ENCODE results near the gene EXOC3L1.

EXOC3L1 gene

GRCh38 chr16:67184995-67185650 is 4.8 kb downstream of the EXOC3L1 start (continued):
- TF ChIP-seq ZNF121 (tag by site-specific recombination; IDR thresholded peaks at IDR 0.05) (no peak), ZNF341 (tag by site-specific recombination; IDR thresholded peaks at IDR 0.05; ENCODE audit: low read depth) (peak; percentile 78), ZNF544 (tag by site-specific recombination; IDR thresholded peaks at IDR 0.05) (no peak), GLIS2 (tag by site-specific recombination; IDR thresholded peaks at IDR 0.05) (peak; percentile 51), SP7 (tag by site-specific recombination; IDR thresholded peaks at IDR 0.05) (no peak), ZNF311 (tag by site-specific recombination; IDR thresholded peaks at IDR 0.05; ENCODE audit: borderline replicate concordance) (no peak), FEZF1 (tag by site-specific recombination; IDR thresholded peaks at IDR 0.05) (no peak), BCL11A (tag by site-specific recombination; IDR thresholded peaks at IDR 0.05; ENCODE audit: low read depth) (0 out of 2 replicates have a peak, but pooled peaks have one; percentile 19), ZNF768 (tag by site-specific recombination; IDR thresholded peaks at IDR 0.05) (no peak), ZBTB10 (tag by site-specific recombination; IDR thresholded peaks at IDR 0.05) (no peak), ZNF529 (tag by site-specific recombination; IDR thresholded peaks at IDR 0.05; ENCODE audit: insufficient replicate concordance) (no peak), GLI4 (tag by site-specific recombination; IDR thresholded peaks at IDR 0.05) (no peak), ZNF132 (tag by site-specific recombination; IDR thresholded peaks at IDR 0.05; ENCODE audit: borderline replicate concordance) (no peak), ZNF274 (IDR thresholded peaks at IDR 0.05; ENCODE audit: low read length) (no peak), ZNF274 (tag by site-specific recombination; IDR thresholded peaks at IDR 0.05; ENCODE audit: borderline replicate concordance) (no peak), ZNF140 (tag by site-specific recombination; IDR thresholded peaks at IDR 0.05) (no peak), ZBTB21 (tag by site-specific recombination; IDR thresholded peaks at IDR 0.05) (no peak), ZNF19 (tag by site-specific recombination; IDR thresholded peaks at IDR 0.05; ENCODE audit: low read depth) (no peak), ZNF558 (tag by site-specific recombination; IDR thresholded peaks at IDR 0.05) (no peak), ZNF221 (tag by site-specific recombination; IDR thresholded peaks at IDR 0.05; ENCODE audit: borderline replicate concordance) (no peak), ZNF48 (tag by site-specific recombination; IDR thresholded peaks at IDR 0.05) (no peak), ZBTB26 (tag by site-specific recombination; optimal IDR thresholded peaks at IDR 0.05) (peak; percentile 14)
- TF ChIP-seq, protein P1, sequence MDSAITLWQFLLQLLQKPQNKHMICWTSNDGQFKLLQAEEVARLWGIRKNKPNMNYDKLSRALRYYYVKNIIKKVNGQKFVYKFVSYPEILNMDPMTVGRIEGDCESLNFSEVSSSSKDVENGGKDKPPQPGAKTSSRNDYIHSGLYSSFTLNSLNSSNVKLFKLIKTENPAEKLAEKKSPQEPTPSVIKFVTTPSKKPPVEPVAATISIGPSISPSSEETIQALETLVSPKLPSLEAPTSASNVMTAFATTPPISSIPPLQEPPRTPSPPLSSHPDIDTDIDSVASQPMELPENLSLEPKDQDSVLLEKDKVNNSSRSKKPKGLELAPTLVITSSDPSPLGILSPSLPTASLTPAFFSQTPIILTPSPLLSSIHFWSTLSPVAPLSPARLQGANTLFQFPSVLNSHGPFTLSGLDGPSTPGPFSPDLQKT (IDR thresholded peaks at IDR 0.05; ENCODE audit: borderline replicate concordance, low read depth, low read length), result no peak
- TF ChIP-seq, protein P2, sequence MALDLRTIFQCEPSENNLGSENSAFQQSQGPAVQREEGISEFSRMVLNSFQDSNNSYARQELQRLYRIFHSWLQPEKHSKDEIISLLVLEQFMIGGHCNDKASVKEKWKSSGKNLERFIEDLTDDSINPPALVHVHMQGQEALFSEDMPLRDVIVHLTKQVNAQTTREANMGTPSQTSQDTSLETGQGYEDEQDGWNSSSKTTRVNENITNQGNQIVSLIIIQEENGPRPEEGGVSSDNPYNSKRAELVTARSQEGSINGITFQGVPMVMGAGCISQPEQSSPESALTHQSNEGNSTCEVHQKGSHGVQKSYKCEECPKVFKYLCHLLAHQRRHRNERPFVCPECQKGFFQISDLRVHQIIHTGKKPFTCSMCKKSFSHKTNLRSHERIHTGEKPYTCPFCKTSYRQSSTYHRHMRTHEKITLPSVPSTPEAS (tag by site-specific recombination; IDR thresholded peaks at IDR 0.05), result no peak
- TF ChIP-seq, protein P3, sequence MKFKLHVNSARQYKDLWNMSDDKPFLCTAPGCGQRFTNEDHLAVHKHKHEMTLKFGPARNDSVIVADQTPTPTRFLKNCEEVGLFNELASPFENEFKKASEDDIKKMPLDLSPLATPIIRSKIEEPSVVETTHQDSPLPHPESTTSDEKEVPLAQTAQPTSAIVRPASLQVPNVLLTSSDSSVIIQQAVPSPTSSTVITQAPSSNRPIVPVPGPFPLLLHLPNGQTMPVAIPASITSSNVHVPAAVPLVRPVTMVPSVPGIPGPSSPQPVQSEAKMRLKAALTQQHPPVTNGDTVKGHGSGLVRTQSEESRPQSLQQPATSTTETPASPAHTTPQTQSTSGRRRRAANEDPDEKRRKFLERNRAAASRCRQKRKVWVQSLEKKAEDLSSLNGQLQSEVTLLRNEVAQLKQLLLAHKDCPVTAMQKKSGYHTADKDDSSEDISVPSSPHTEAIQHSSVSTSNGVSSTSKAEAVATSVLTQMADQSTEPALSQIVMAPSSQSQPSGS (tag by site-specific recombination; IDR thresholded peaks at IDR 0.05; ENCODE audit: low read depth), result no peak
- TF ChIP-seq, protein P4, sequence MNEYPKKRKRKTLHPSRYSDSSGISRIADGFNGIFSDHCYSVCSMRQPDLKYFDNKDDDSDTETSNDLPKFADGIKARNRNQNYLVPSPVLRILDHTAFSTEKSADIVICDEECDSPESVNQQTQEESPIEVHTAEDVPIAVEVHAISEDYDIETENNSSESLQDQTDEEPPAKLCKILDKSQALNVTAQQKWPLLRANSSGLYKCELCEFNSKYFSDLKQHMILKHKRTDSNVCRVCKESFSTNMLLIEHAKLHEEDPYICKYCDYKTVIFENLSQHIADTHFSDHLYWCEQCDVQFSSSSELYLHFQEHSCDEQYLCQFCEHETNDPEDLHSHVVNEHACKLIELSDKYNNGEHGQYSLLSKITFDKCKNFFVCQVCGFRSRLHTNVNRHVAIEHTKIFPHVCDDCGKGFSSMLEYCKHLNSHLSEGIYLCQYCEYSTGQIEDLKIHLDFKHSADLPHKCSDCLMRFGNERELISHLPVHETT (tag by site-specific recombination; IDR thresholded peaks at IDR 0.05), result no peak
- TF ChIP-seq, protein P5, sequence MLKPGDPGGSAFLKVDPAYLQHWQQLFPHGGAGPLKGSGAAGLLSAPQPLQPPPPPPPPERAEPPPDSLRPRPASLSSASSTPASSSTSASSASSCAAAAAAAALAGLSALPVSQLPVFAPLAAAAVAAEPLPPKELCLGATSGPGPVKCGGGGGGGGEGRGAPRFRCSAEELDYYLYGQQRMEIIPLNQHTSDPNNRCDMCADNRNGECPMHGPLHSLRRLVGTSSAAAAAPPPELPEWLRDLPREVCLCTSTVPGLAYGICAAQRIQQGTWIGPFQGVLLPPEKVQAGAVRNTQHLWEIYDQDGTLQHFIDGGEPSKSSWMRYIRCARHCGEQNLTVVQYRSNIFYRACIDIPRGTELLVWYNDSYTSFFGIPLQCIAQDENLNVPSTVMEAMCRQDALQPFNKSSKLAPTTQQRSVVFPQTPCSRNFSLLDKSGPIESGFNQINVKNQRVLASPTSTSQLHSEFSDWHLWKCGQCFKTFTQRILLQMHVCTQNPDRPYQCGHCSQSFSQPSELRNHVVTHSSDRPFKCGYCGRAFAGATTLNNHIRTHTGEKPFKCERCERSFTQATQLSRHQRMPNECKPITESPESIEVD (tag by site-specific recombination; IDR thresholded peaks at IDR 0.05), result no peak

Measured in HEK293 (cell line).